Brain microvascular endothelial cell (primary cell): ENCODE results near the gene OTULIN.

Experiments
- DNase-seq: peaks from one replicate; pipeline ENCODE4 v3.0.0-alpha.2; 2020
- H3K27ac ChIP-seq: fragments of 250-450 bp; sonication (Bioruptor Pico); 2 replicates; pipeline ENCODE4 v1.5.1; 2020; ENCODE audit warnings: mild to moderate bottlenecking, moderate library complexity
- H3K27me3 ChIP-seq: fragments of 250-450 bp; sonication (Bioruptor Pico); replicated peaks from 2 replicates; pipeline ENCODE4 v1.5.1; 2020; ENCODE audit warnings: mild to moderate bottlenecking
- H3K36me3 ChIP-seq: fragments of 250-450 bp; sonication (Bioruptor Pico); replicated peaks from 2 replicates; pipeline ENCODE4 v1.5.1; 2020; ENCODE audit warnings: mild to moderate bottlenecking
- H3K4me3 ChIP-seq: 2 replicates; pipeline ENCODE4 v1.5.1; 2011; ENCODE audit warnings: low read depth, mild to moderate bottlenecking, control low read depth, low read length, moderate library complexity
- in situ Hi-C: cut with HindIII; loops from 2 replicates; pipeline ENCODE4 v1.10.0; 2017; ENCODE audit warnings: low sequenced_read_pairs, low pct_ligation_motif_present
- TF ChIP-seq, protein P1 (sequence below): IDR thresholded peaks from 2 replicates; pipeline ENCODE4 v1.5.1; 2011; ENCODE audit warnings: low read depth, mild to moderate bottlenecking, moderate library complexity, low read length, control low read depth, inconsistent platforms; ENCODE audit errors: missing control alignments

The OTULIN gene

DNA sequence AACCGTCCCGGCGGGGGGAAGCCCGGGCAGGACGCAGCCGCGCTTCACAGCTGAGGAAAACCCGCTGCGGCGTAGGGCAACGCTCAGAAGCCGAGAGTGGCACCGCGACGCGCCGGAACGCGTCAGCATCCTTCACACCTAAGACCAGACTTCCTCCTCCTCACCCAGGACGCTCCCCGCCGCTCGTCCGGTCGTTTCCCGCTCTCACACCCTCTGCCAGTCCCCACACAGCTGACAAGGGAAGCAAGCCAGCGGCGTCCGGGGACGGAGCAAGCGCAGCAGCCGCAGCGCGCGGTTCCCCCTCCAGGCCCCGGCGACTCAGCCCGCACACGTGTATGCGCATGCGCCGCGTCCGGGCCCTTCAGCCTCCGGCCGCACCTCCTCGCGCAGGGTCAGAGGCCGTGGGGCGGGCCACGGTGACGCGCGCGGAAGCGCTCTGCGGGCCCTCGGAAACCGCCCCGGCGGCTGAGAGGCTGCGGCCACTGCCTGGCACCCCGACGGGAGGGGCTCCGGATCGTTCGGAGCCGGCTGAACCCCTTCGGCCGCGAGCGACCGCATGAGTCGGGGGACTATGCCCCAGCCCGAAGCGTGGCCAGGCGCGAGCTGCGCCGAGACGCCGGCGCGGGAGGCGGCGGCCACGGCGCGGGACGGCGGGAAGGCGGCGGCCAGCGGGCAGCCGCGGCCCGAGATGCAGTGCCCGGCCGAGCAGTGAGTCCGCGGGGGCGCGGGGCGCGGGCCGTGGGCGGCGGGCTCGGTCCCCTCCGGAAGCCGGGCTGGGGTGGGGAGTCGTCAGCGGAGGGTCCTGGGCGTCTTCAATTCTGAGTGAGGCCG is at the start of gene OTULIN:
Gene OTULIN (plus strand): TSS at position 449 of the 831 bp plus-strand sequence. CDS start 108 bp downstream, at position 557.
- Histone ChIP-seq H3K27ac (peak within 1 kb of the TSS; percentile 66), H3K27me3 (no peaks in the 10 kb centered on the region), H3K36me3 (no peaks in the 10 kb centered on the region), H3K4me3 (peak within 1 kb of the TSS; percentile 78)
- TF ChIP-seq, protein P1, sequence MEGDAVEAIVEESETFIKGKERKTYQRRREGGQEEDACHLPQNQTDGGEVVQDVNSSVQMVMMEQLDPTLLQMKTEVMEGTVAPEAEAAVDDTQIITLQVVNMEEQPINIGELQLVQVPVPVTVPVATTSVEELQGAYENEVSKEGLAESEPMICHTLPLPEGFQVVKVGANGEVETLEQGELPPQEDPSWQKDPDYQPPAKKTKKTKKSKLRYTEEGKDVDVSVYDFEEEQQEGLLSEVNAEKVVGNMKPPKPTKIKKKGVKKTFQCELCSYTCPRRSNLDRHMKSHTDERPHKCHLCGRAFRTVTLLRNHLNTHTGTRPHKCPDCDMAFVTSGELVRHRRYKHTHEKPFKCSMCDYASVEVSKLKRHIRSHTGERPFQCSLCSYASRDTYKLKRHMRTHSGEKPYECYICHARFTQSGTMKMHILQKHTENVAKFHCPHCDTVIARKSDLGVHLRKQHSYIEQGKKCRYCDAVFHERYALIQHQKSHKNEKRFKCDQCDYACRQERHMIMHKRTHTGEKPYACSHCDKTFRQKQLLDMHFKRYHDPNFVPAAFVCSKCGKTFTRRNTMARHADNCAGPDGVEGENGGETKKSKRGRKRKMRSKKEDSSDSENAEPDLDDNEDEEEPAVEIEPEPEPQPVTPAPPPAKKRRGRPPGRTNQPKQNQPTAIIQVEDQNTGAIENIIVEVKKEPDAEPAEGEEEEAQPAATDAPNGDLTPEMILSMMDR = no peak
- peak; percentile 57 for DNase-seq
- in situ Hi-C loops = no loop called here

DNA sequence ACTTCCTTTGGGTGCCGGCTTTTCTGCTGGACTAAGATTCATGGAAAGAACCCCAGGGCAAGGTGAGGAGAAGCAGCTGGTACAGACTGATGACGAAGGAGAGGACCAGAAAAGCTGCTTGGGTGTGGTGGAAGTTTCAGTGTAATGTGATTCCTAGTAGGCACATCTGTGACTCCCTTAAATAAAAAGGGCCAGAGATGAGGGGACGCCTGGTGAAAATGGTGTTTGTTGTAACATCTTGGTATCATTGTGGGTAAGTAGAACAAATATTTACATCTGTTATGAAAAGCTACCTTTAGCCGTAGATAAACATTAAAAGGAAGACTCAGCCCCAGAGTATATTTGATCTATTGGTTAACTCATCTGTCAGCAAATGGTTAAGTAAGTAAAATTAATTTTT is 49.2 kb upstream of the OTULIN start:
- in situ Hi-C loops = no loop called here
- TF ChIP-seq, protein P1 = no peak
- DNase-seq = no peak
- no peak overlapping the region for H3K4me3 ChIP-seq
- H3K36me3 ChIP-seq = no peaks in the 10 kb centered on the region
- no peaks in the 10 kb centered on the region for H3K27me3 ChIP-seq
- H3K27ac ChIP-seq = no peak overlapping the region

DNA sequence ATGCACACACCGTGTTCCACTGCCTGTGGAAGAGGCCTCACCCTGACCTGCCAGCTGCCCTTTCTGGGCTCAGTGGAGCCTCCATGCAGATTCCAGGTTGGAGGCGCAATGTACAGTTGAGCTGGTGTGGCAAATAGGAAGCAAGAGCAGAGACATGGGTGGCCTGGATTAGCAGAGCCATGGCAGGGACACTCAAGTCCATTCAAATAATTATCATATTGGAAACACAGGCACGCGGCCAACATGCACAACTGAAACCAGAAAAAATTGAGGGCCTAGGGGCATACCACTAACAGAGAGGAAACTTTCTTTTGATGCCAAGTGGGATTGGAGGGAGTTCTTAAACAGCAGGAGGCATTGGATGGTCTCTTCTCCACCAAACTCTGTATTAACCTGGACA is 47.1 kb upstream of the OTULIN start:
- Histone ChIP-seq H3K36me3 (no peaks in the 10 kb centered on the region), H3K27ac (no peak overlapping the region), H3K27me3 (no peaks in the 10 kb centered on the region), H3K4me3 (no peak overlapping the region)
- DNase-seq = no peak
- TF ChIP-seq, protein P1 = no peak
- in situ Hi-C loops = no loop called here

DNA sequence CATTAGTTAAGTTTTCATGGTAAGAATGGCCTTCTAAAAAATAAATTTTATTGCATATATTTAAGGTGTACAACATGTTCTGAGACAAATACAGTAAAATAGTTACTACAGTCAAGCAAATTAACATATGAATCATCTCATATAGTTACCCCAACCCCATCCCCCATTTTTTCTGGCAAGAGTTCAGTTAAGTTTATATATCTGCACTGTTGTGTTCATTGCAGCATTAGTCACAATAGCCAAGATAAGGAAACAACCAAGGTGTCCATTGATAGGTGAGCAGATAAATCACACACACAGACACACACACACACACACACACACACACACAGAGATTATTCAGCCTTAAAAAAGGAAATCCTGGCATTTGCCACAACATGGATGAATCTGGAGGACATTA is 37.2 kb upstream of the OTULIN start:
- no peaks in the 10 kb centered on the region for H3K36me3 ChIP-seq
- peaks cover 2% of the 10 kb centered on the region for H3K27me3 ChIP-seq
- in situ Hi-C loops = loop anchor here (25.0 kb wide), 1 partner anchor 240 kb away; no protein-coding TSS in a partner anchor
- DNase-seq = no peak
- TF ChIP-seq, protein P1 = no peak
- H3K4me3 ChIP-seq = no peak overlapping the region
- no peak overlapping the region for H3K27ac ChIP-seq

DNA sequence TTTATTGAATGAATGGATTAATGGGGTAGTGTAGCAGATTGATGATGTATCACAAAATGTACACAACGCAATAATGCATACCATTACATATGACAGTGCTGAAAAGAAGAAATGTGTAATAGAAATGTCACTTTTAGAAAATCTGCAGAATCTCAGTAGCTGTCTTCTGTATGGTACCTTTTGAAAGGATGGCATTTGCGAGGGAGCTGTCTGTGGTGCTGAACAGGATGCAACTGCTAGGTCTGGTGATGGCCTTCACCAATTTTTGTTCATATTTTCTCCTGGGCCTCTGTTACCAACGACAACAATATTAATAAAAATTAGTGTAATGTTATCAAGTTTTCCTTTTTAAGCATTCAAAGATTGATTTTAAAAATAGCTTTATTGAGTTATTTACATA is 36.2 kb upstream of the OTULIN start:
- Histone ChIP-seq H3K27ac (no peak overlapping the region), H3K27me3 (peaks cover 2% of the 10 kb centered on the region), H3K36me3 (no peaks in the 10 kb centered on the region), H3K4me3 (no peak overlapping the region)
- peak; percentile 50 for DNase-seq
- in situ Hi-C loops = loop anchor here (25.0 kb wide), 1 partner anchor 241 kb away; no protein-coding TSS in a partner anchor
- TF ChIP-seq, protein P1 = no peak

DNA sequence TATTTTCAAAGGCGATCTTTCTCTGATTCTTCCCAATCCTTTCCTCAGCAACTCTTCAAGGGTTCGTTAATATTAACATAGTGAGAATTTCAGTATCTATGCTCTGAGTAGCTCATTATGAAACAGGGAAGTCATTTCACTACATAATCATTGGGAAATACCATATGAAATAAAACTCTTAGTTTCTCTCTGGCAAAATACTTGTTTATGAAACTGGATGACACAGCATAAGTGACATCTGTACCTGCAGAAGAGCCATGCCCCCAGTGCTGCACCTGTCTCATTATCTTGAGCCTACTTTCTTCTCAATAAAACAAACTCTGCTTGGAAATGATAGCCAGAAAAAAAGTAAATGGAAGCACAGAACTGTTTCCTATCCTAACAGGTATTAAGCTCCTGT is 33.8 kb upstream of the OTULIN start:
- TF ChIP-seq, protein P1 = no peak
- no peak for DNase-seq
- H3K36me3 ChIP-seq = no peaks in the 10 kb centered on the region
- H3K27me3 ChIP-seq = peaks cover 2% of the 10 kb centered on the region
- in situ Hi-C loops = loop anchor here (25.0 kb wide), 1 partner anchor 243 kb away; no protein-coding TSS in a partner anchor
- H3K27ac ChIP-seq = no peak overlapping the region
- H3K4me3 ChIP-seq = no peak overlapping the region
